ENCODE measurements around the gene TENM3. TPM values are rescaled to one million over a fixed set of nuclear protein-coding genes. Genes with fewer than 3 reads are reported as not detected.

The TENM3 gene
- total RNA-seq, 1 donor from 2014 or later: not detected

DNA sequence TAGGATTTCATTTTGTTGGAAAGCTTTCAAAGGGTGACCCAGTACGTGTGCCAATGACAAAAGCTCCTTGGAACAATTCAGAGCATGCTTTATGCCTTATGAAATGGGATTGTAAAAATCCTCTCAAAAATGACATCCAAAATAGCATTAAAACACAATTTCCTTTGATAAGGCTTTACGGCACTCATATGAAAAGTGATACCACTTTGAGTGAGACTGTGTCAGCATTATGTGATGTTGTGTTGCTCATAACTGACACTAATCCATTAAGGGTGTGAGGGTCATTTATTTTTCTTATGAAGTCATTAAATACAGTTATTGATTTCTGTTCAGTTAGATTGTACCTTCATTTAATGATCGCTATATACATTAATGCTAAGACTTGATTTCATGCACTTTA is 250.2 kb downstream of the TENM3 start:
- H3K27ac Mint-ChIP-seq: no peak overlapping the region
- peaks cover 1% of the 10 kb centered on the region for H3K27me3 Mint-ChIP-seq (ENCODE audit: insufficient read depth)
- H3K36me3 Mint-ChIP-seq (ENCODE audit: low read depth): no peaks in the 10 kb centered on the region
- H3K9me3 Mint-ChIP-seq: no peaks in the 10 kb centered on the region
- no peak overlapping the region for H3K4me3 Mint-ChIP-seq
- intact Hi-C loops (cut with micrococcal nuclease): no loop called here
- DNase-seq (ENCODE audit: low spot score): no peak
- H3K4me1 Mint-ChIP-seq (ENCODE audit: low read depth): peaks cover 5% of the 10 kb centered on the region

DNA sequence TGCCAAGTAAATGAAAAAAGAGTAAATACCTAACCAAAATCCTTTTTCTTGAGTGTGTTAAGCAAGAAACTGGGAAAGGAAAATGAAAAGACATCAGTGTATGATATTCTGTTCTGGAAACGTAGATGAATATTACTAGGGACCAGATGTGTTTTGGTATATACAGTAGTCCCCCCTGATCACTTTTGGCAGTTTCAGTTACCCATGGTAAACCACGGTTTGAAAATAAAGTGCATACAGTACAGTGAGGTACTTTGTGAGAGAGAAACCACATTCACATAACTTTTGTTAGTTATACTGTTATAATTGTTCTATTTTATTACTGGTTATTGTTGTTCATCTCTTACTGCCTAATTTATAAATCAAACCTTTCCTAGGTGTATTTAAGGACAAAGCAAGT is 250.9 kb downstream of the TENM3 start:
- Mint-ChIP-seq H3K4me1 (ENCODE audit: low read depth) (peaks cover 5% of the 10 kb centered on the region), H3K9me3 (no peaks in the 10 kb centered on the region), H3K27ac (no peak overlapping the region), H3K36me3 (ENCODE audit: low read depth) (no peaks in the 10 kb centered on the region), H3K4me3 (no peak overlapping the region), H3K27me3 (ENCODE audit: insufficient read depth) (peaks cover 1% of the 10 kb centered on the region)
- DNase-seq (ENCODE audit: low spot score): no peak
- intact Hi-C loops (cut with micrococcal nuclease): no loop called here

DNA sequence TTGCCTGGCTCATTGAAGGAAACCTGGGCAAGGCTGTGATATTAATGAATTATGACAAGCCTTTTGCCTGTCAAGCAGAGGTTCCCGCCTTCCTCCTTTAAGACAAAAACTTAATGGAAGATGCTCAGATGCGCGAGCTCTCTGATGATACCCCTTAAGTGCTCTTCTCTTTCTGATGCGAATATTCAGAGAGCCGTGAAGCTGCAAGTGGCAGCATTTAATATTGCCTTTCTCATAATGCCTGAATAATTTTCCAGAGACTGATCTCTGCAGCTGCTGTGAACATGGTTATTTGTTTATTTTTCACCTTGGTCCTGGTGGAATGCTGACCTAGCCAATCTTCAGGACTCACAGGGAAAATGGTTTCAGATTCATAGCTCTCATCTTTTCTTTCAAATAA is 251.8 kb downstream of the TENM3 start:
- H3K36me3 Mint-ChIP-seq (ENCODE audit: low read depth): no peaks in the 10 kb centered on the region
- H3K27ac Mint-ChIP-seq: no peak overlapping the region
- peaks cover 1% of the 10 kb centered on the region for H3K27me3 Mint-ChIP-seq (ENCODE audit: insufficient read depth)
- DNase-seq (ENCODE audit: low spot score): no peak
- H3K9me3 Mint-ChIP-seq: no peaks in the 10 kb centered on the region
- H3K4me1 Mint-ChIP-seq (ENCODE audit: low read depth): peaks cover 5% of the 10 kb centered on the region
- H3K4me3 Mint-ChIP-seq: no peak overlapping the region
- intact Hi-C loops (cut with micrococcal nuclease): no loop called here

DNA sequence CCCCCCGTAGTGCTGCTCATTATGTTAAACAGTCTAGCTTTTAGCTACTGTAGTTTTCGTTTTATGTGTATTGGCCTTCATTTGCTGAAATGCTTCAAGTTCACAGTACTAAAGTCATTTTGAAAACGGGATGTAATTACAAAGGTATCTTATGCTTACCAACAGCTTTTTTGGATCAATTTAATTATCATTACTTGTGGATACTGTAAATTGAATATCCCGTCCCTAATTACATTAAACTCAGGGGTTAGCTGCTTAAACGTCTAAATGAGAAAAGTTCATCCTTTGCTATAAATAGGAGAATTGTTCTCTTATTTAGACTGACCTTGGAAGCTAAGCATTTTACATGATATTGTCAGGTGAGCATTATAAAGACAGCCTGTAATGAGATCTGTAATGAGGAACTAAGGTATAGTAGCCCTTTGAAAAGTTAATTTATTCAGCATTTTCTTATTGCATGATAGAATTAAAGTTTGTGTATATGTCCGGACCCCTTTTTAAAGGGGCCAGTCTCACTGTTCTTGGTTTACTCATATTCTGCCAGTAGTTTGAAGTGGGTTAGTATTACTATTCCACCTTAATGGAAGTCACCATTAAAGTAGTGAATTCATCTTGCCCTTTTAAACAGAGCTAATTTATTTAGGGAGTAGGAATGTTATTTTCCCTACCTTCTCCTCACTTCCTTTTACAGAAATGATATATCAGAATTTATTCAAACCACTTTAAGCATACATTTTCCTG is 252.6 kb downstream of the TENM3 start:
- no peaks in the 10 kb centered on the region for H3K9me3 Mint-ChIP-seq
- intact Hi-C loops (cut with micrococcal nuclease): no loop called here
- peaks cover 5% of the 10 kb centered on the region for H3K4me1 Mint-ChIP-seq (ENCODE audit: low read depth)
- H3K27me3 Mint-ChIP-seq (ENCODE audit: insufficient read depth): peaks cover 1% of the 10 kb centered on the region
- H3K36me3 Mint-ChIP-seq (ENCODE audit: low read depth): no peaks in the 10 kb centered on the region
- no peak for DNase-seq (ENCODE audit: low spot score)
- no peak overlapping the region for H3K27ac Mint-ChIP-seq
- no peak overlapping the region for H3K4me3 Mint-ChIP-seq

DNA sequence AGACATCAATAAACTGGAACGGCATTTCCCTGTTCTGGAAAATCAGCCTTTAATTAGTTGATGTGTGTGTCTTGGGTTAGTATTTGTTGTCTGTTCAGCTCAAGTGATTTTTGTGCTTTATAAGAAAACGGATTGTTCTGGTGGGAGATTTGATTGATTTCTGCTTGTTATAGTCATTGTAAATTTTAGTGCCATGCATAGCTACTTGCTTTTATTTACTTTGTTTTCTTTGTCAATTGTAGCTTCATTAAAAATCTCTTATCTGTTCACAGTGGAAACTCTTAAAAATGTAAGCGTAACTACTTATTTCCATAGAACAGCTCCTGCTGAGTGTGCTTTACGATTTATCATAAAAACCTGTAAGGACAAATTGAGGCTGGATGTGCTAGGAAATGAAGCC is 253.2 kb downstream of the TENM3 start:
- Mint-ChIP-seq H3K27me3 (ENCODE audit: insufficient read depth) (peaks cover 1% of the 10 kb centered on the region), H3K4me3 (no peak overlapping the region), H3K27ac (no peak overlapping the region), H3K4me1 (ENCODE audit: low read depth) (peaks cover 5% of the 10 kb centered on the region), H3K36me3 (ENCODE audit: low read depth) (no peaks in the 10 kb centered on the region), H3K9me3 (no peaks in the 10 kb centered on the region)
- DNase-seq (ENCODE audit: low spot score): no peak
- intact Hi-C loops (cut with micrococcal nuclease): no loop called here

DNA sequence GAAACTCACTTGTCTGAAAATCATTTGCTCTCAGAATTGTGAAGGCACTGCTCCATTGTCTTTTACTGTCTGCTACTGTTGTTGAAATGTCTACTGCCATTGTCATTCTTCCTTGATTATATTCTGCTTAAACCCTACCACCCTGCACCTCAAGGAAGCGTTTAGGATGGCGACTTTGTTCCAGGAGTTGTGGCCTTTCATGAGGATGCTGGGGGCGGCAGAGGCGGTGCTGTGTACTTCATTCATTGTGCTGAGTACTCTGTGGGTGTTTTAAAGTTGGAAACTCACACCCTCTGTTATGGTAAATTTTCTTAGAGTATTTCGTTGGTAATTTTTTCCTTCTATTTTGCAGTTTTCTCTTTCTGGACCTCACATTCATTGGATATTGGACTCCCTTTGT is 258.9 kb downstream of the TENM3 start:
- intact Hi-C loops (cut with micrococcal nuclease): no loop called here
- Mint-ChIP-seq H3K4me1 (ENCODE audit: low read depth) (no peaks in the 10 kb centered on the region), H3K4me3 (no peak overlapping the region), H3K27me3 (ENCODE audit: insufficient read depth) (peaks cover 2% of the 10 kb centered on the region), H3K36me3 (ENCODE audit: low read depth) (no peaks in the 10 kb centered on the region), H3K27ac (no peak overlapping the region), H3K9me3 (no peaks in the 10 kb centered on the region)
- DNase-seq (ENCODE audit: low spot score): no peak

DNA sequence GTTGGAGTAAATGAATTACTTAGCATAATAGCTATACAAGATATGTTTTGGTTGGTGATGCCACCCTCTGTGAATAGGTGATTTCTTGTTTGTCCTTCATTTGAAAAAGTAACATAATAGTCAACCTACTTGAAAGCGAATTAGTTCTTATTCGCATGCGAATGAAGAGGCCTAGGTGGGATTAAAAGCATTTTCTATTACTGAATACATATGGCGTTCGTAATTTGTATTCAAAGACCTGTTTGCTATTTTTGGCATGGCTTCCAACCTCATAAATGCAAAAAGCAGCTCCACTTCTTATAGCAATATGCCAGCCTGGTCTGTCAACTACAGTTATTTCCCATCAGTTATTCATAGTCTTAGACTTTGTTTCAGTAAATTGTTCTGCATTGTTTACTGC is 261.3 kb downstream of the TENM3 start:
- intact Hi-C loops (cut with micrococcal nuclease): no loop called here
- Mint-ChIP-seq H3K27ac (no peak overlapping the region), H3K9me3 (no peaks in the 10 kb centered on the region), H3K27me3 (ENCODE audit: insufficient read depth) (peaks cover 2% of the 10 kb centered on the region), H3K4me1 (ENCODE audit: low read depth) (no peaks in the 10 kb centered on the region), H3K36me3 (ENCODE audit: low read depth) (no peaks in the 10 kb centered on the region), H3K4me3 (no peak overlapping the region)
- DNase-seq (ENCODE audit: low spot score): no peak

DNA sequence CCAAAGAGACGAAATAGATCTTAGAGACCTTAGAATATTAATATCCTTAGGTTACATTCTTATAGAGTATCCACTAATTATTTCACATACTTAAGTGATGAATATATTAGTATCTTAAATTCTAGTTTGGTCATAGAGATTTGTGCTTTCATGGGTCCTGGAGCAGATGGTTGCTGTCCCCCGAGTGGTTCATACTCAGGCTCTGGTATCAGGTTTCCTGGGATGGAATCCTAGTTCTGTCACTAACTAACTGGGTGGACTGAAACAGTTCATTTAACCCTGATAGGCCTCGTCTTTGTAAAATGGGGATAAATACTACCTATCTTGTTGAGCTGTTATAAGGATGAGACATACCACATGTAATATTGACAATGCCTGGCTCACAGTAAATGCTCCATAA is 264.6 kb downstream of the TENM3 start:
- no peaks in the 10 kb centered on the region for H3K4me1 Mint-ChIP-seq (ENCODE audit: low read depth)
- H3K27ac Mint-ChIP-seq: no peak overlapping the region
- H3K36me3 Mint-ChIP-seq (ENCODE audit: low read depth): no peaks in the 10 kb centered on the region
- H3K9me3 Mint-ChIP-seq: no peaks in the 10 kb centered on the region
- no peak for DNase-seq (ENCODE audit: low spot score)
- H3K4me3 Mint-ChIP-seq: no peak overlapping the region
- peaks cover 2% of the 10 kb centered on the region for H3K27me3 Mint-ChIP-seq (ENCODE audit: insufficient read depth)
- intact Hi-C loops (cut with micrococcal nuclease): no loop called here

DNA sequence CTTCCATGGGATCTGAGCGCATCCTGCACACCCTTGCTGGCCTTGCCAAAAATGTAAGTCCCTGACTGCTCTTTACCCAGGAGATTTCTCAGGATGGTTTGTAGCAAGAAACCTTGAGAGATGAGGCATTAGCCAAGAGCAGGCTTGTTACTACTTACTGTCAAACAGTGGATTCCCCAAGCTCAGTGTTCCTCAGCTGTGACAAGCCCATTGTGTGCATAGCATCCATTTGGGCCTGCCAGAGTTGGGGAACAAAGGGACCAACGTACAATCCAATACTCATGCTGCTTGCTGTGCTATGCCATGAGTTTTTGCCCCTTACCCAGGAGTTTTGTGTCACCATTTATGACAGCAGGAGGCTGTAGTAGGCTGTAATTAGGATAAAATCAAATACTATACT is 267.6 kb downstream of the TENM3 start:
- no peak for DNase-seq (ENCODE audit: low spot score)
- H3K4me1 Mint-ChIP-seq (ENCODE audit: low read depth): no peaks in the 10 kb centered on the region
- no peaks in the 10 kb centered on the region for H3K36me3 Mint-ChIP-seq (ENCODE audit: low read depth)
- no peaks in the 10 kb centered on the region for H3K9me3 Mint-ChIP-seq
- no peaks in the 10 kb centered on the region for H3K27me3 Mint-ChIP-seq (ENCODE audit: insufficient read depth)
- no peak overlapping the region for H3K4me3 Mint-ChIP-seq
- no peak overlapping the region for H3K27ac Mint-ChIP-seq
- intact Hi-C loops (cut with micrococcal nuclease): no loop called here

DNA sequence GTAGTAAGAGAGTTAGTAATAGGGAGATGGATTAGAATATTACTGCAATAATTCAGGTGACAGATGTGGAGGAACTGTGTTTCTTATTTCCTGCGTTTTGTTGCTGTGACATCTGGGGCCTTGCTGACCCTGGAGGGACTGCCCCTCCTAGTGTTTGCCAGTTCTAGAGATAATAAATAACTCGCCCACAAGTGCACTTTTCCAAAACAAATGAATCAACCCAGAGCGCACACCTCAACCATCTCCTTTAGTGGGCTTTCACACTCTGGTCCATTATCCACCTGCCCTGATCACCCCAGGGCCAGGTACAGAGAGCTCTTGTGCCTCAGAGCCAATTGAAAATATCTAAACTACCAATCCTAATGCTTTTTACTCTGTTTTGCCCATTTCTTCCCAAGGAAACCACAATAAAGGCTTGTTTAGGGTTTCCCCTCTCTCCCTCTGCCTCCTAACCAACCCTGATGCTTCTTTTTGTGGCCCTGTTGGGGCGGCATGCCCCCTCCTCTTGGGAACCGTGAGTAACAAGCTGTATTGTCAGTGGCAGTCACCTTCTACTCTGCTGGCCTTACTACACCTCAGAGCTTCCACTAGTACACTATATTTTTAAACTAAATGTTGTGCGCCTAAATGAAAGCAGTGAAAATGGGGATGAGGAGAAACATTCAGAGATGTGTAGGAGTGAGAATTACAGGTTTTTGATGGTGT is 270.5 kb downstream of the TENM3 start:
- Mint-ChIP-seq H3K4me3 (no peak overlapping the region), H3K27ac (no peak overlapping the region), H3K4me1 (ENCODE audit: low read depth) (no peaks in the 10 kb centered on the region), H3K27me3 (ENCODE audit: insufficient read depth) (no peaks in the 10 kb centered on the region), H3K36me3 (ENCODE audit: low read depth) (no peaks in the 10 kb centered on the region), H3K9me3 (no peaks in the 10 kb centered on the region)
- no peak for DNase-seq (ENCODE audit: low spot score)
- intact Hi-C loops (cut with micrococcal nuclease): no loop called here

DNA sequence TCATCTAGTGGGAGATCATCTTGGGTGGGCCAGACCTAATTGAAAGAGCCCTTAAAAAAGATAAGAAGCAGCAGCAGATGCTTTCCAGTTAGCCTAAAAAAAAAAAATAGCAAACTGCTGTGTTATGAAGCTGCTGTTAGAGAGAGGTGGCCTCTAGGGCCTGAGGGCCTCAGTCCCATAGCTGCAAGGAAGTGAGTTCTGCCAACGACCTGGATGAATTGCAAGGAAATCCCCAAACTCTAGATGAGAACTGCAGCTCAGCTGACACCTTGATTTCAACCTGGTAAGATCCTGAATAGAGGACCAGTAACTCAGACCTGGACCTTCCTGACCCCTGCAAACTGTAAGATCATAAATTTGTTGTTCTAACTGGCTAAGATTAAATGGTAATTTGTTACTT is 275.2 kb downstream of the TENM3 start:
- Mint-ChIP-seq H3K9me3 (no peaks in the 10 kb centered on the region), H3K36me3 (ENCODE audit: low read depth) (no peaks in the 10 kb centered on the region), H3K27ac (no peak overlapping the region), H3K4me1 (ENCODE audit: low read depth) (no peaks in the 10 kb centered on the region), H3K4me3 (no peak overlapping the region), H3K27me3 (ENCODE audit: insufficient read depth) (no peaks in the 10 kb centered on the region)
- intact Hi-C loops (cut with micrococcal nuclease): no loop called here
- DNase-seq (ENCODE audit: low spot score): no peak

DNA sequence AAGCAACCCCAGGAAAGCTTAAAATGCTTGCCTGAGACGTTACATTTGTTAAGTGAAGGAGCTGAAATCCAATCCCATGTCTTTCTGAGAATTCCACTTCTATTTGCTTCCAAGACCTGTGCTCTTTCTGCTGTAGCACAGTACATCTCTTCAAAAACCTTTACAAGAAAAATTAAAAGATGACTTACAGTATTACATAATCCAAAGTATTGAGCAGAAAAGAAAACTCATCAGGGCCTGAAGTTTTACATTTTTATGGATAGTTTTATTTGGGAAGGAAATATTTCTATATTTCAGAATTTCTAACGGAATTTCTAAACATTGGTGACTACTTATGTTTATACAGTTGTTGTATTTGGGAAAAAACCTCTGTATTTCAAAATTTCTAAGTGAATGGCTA is 276.3 kb downstream of the TENM3 start:
- H3K36me3 Mint-ChIP-seq (ENCODE audit: low read depth): no peaks in the 10 kb centered on the region
- no peaks in the 10 kb centered on the region for H3K4me1 Mint-ChIP-seq (ENCODE audit: low read depth)
- no peaks in the 10 kb centered on the region for H3K9me3 Mint-ChIP-seq
- intact Hi-C loops (cut with micrococcal nuclease): no loop called here
- no peaks in the 10 kb centered on the region for H3K27me3 Mint-ChIP-seq (ENCODE audit: insufficient read depth)
- DNase-seq (ENCODE audit: low spot score): no peak
- no peak overlapping the region for H3K4me3 Mint-ChIP-seq
- H3K27ac Mint-ChIP-seq: no peak overlapping the region

DNA sequence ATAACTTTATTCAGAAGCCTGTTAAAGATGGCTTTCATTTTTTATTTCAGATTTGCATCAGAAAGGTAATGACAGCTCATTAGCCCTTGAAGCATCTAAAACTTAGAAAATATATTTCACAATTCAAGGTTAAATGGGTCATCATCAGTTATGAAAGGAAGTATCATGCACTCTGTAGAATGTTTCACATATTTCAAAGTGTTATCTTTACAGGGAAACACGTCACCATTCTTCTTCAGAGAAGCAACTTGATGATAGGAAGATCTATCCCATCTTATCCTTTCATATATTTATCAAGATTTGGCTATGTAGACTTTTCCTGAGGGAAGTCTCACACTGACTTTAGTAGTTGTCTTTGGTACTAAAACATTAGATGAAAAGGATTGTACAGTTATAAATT is 277.8 kb downstream of the TENM3 start:
- Mint-ChIP-seq H3K27me3 (ENCODE audit: insufficient read depth) (no peaks in the 10 kb centered on the region), H3K4me3 (no peak overlapping the region), H3K27ac (no peak overlapping the region), H3K36me3 (ENCODE audit: low read depth) (no peaks in the 10 kb centered on the region), H3K4me1 (ENCODE audit: low read depth) (no peaks in the 10 kb centered on the region), H3K9me3 (no peaks in the 10 kb centered on the region)
- intact Hi-C loops (cut with micrococcal nuclease): no loop called here
- no peak for DNase-seq (ENCODE audit: low spot score)
